Vagina (tissue), 2 donors: Measurements from ENCODE around the gene MS4A14. TPM values are rescaled to one million over a fixed set of nuclear protein-coding genes. Genes with fewer than 3 reads are reported as not detected.
"Not testable (repeated sequence)": the region's sequence is repeated elsewhere in the genome, so short reads cannot be mapped to it uniquely, and the experiment has no call there.

Experiments
- DNase-seq, 2 donors: peaks; one replicate each; pipeline ENCODE4 v3.0.0-alpha.2; 2017; ENCODE audit errors: extremely low spot score in 2 of 2
- H3K27ac ChIP-seq: fragments of 200-600 bp; sonication (generic); one replicate; pipeline ENCODE4 v1.5.1; 2019
- H3K27me3 ChIP-seq: fragments of 200-600 bp; sonication (generic); one replicate; pipeline ENCODE4 v1.5.1; 2019
- H3K36me3 ChIP-seq, 2 donors: fragments of 200-600 bp; sonication (generic); one replicate each; pipeline ENCODE4 v1.5.1; 2017 to 2019
- H3K4me1 ChIP-seq: fragments of 200-600 bp; sonication (generic); one replicate; pipeline ENCODE4 v1.5.1; 2019
- H3K4me3 ChIP-seq, 2 donors: fragments of 200-600 bp; sonication (generic); 1 replicate in 1 of 2; 2 replicates in 1 of 2; pipeline ENCODE4 v1.5.1; 2016 to 2019
- H3K9me3 ChIP-seq: fragments of 200-600 bp; sonication (generic); one replicate; pipeline ENCODE4 v1.5.1; 2019
- POLR2A ChIP-seq, 2 donors: fragments of 450-650 bp; IDR thresholded peaks; one replicate each; pipeline ENCODE4 v1.6.1; 2017; ENCODE audit warnings: antibody characterized with exemption in 2 of 2, mild to moderate bottlenecking in 2 of 2, moderate library complexity in 2 of 2
- POLR2AphosphoS5 ChIP-seq, 2 donors: sonication (generic); formaldehyde crosslinking; IDR thresholded peaks; one replicate each; pipeline ENCODE4 v1.9.0; 2017; ENCODE audit warnings: antibody characterized with exemption in 2 of 2, mild to moderate bottlenecking in 2 of 2, low read depth in 1 of 2; ENCODE audit not compliant: insufficient read depth in 1 of 2
- intact Hi-C: fragments of 100-400 bp; cut with DNase I; formaldehyde crosslinking; loops from one replicate; pipeline ENCODE4 v1.15.1; 2023
- total RNA-seq: library from RNA; depleted of rRNA; stranded (reverse); fragments of >200 nt; gene quantifications from one replicate; pipeline ENCODE4 v1.2.3, GENCODE V29; 2016
- TF ChIP-seq, protein P1 (sequence below), 3 experiments: fragments of 450-650 bp in 2 of 3; fragments of 200-600 bp in 1 of 3; sonication (generic) in 1 of 3; IDR thresholded peaks; one replicate each; pipeline ENCODE4 v1.5.1; 2017 to 2019; ENCODE audit warnings: antibody characterized with exemption in 3 of 3, mild to moderate bottlenecking in 2 of 3, moderate library complexity in 2 of 3

Gene MS4A14
- total RNA-seq, 1 donor from 2014 or later = 1.7 TPM

DNA sequence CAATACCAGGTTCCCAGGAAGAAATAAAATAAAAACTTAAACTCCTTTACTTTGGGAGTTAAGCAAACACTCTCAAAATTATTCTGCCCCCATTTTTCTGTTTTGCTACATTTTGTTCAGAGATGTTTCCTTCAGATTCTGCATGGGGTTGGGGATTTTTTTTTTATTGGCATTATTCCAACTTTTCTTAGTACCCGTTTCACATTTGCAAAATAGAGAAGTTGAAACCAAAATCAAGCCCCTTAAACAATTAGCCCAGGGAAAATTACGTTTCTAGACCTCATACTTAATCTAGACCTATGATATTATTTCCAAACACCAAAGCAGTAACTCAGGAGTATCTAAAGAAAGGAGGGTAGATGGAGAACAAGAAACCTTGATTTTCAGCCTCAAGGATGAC is 38.5 kb upstream of the MS4A14 start:
- Histone ChIP-seq H3K27ac (no peak overlapping the region), H3K9me3 (no peaks in the 10 kb centered on the region), H3K36me3 (no peaks in the 10 kb centered on the region), H3K4me1 (no peaks in the 10 kb centered on the region), H3K27me3 (no peaks in the 10 kb centered on the region), H3K4me3 (no peak overlapping the region)
- no peak for TF ChIP-seq POLR2A (IDR thresholded peaks at IDR 0.05)
- TF ChIP-seq, protein P1, sequence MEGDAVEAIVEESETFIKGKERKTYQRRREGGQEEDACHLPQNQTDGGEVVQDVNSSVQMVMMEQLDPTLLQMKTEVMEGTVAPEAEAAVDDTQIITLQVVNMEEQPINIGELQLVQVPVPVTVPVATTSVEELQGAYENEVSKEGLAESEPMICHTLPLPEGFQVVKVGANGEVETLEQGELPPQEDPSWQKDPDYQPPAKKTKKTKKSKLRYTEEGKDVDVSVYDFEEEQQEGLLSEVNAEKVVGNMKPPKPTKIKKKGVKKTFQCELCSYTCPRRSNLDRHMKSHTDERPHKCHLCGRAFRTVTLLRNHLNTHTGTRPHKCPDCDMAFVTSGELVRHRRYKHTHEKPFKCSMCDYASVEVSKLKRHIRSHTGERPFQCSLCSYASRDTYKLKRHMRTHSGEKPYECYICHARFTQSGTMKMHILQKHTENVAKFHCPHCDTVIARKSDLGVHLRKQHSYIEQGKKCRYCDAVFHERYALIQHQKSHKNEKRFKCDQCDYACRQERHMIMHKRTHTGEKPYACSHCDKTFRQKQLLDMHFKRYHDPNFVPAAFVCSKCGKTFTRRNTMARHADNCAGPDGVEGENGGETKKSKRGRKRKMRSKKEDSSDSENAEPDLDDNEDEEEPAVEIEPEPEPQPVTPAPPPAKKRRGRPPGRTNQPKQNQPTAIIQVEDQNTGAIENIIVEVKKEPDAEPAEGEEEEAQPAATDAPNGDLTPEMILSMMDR (IDR thresholded peaks at IDR 0.05) = no peak
- TF ChIP-seq POLR2AphosphoS5 (IDR thresholded peaks at IDR 0.05; ENCODE audit: insufficient read depth in 1 of 2, low read depth in 1 of 2) = no peak
- intact Hi-C loops = no loop called here
- DNase-seq = no peak

- H3K4me1 ChIP-seq = no peaks in the 10 kb centered on the region
- H3K36me3 ChIP-seq = no peaks in the 10 kb centered on the region
- TF ChIP-seq POLR2AphosphoS5 (IDR thresholded peaks at IDR 0.05; ENCODE audit: insufficient read depth in 1 of 2, low read depth in 1 of 2) (no peak), POLR2A (IDR thresholded peaks at IDR 0.05) (no peak)
- TF ChIP-seq, protein P1 (IDR thresholded peaks at IDR 0.05) = no peak
- H3K27ac ChIP-seq = no peak overlapping the region
- no peaks in the 10 kb centered on the region for H3K27me3 ChIP-seq
- no peak for DNase-seq
- intact Hi-C loops = no loop called here
- H3K9me3 ChIP-seq = no peaks in the 10 kb centered on the region
- H3K4me3 ChIP-seq = no peak overlapping the region
Observed at GRCh38 chr11:60360621-60361020, 35.6 kb upstream of the MS4A14 start.

DNA sequence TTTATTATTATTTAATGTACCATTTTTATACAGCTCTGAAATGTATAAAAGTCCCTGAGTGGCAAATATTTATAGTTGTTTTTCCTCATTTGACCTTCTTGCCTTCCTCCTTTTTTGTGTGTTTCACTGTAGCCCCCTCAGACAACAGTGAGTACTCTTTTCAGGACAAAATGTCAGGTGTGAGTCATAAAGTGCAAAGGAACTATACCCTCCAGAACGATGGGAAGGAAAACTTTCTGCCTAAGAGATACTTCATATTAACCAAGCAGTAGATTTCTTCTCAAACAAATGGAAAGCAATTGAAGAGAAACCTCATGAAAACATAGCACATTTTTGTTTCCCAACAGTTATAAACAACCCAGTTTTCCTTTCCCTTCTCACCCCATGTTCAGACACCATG is 34.0 kb upstream of the MS4A14 start:
- intact Hi-C loops = no loop called here
- Histone ChIP-seq H3K36me3 (no peaks in the 10 kb centered on the region), H3K4me1 (no peaks in the 10 kb centered on the region), H3K27ac (no peak overlapping the region), H3K4me3 (no peak overlapping the region), H3K9me3 (no peaks in the 10 kb centered on the region), H3K27me3 (no peaks in the 10 kb centered on the region)
- no peak for DNase-seq
- TF ChIP-seq, protein P1 (IDR thresholded peaks at IDR 0.05) = no peak
- TF ChIP-seq POLR2A (IDR thresholded peaks at IDR 0.05) = no peak
- TF ChIP-seq POLR2AphosphoS5 (IDR thresholded peaks at IDR 0.05; ENCODE audit: insufficient read depth in 1 of 2, low read depth in 1 of 2) = no peak

DNA sequence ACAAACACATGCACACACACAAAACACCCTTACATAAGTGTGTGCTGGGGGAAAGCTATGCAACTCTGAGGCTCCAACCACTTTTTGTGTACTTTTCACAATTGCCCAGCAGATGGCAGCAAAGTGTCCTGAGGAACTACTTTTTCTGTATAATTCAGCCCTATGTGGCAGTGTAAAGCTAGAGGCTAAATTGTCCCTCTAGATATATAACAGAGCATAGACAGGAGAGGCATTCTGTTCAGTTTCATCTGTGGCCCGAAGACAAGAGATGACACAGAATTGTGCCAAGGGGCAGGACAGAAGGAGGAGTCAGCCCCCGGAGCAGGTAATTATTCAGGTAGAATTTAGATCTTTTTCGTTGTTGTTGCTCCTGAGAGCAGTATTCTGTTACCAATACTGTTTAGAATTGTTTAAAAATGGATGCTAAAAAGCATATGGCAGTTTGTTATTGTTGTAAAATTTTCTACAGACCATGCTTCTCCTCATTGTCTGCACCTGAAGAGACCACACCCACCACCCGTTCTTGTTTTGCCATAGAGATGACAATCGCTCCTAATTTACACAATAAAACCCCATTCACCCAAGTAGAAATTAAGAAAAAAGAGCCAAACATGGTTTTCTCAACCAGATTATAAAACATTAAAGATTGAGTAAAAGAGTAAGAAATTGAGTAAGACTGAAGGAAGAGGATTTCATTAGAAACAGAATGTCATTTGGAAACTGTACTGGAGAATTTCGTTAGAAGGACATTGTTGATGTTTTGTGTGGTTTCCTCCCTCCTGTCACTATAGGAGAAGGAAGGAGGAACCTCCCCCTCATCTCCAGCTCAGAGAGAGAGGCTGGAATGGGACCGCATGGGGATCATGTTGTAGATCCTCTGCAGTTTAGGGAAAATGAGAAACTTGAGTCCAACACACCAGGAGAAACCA is 32.5 kb upstream of the MS4A14 start:
- no peak for DNase-seq
- Histone ChIP-seq H3K9me3 (no peaks in the 10 kb centered on the region), H3K36me3 (no peaks in the 10 kb centered on the region), H3K27ac (no peak overlapping the region), H3K4me3 (no peak overlapping the region), H3K4me1 (no peaks in the 10 kb centered on the region), H3K27me3 (no peaks in the 10 kb centered on the region)
- no peak for TF ChIP-seq POLR2AphosphoS5 (IDR thresholded peaks at IDR 0.05; ENCODE audit: insufficient read depth in 1 of 2, low read depth in 1 of 2)
- TF ChIP-seq, protein P1 (IDR thresholded peaks at IDR 0.05) = peak; percentile 5 to 46 (median 40)
- intact Hi-C loops = no loop called here

GRCh38 chr11:60366262-60366904 is 29.9 kb upstream of the MS4A14 start:
- H3K27me3 ChIP-seq, H3K36me3 ChIP-seq, DNase-seq, H3K4me1 ChIP-seq, H3K27ac ChIP-seq, H3K9me3 ChIP-seq, intact Hi-C loops, H3K4me3 ChIP-seq: not testable (repeated sequence)
